HL-60 (cell line): ENCODE measurements around the gene PDGFD.

Source experiments
- DNase-seq, 2 experiments: peaks; one replicate each; pipeline ENCODE4 v3.0.0-alpha.2; 2010 to 2020; ENCODE audit warnings: low read depth in 1 of 2, low spot score in 1 of 2
- H3K27ac ChIP-seq: fragments of 250-450 bp; sonication (Bioruptor Pico); replicated peaks from 2 replicates; pipeline ENCODE4 v1.5.1; 2020; ENCODE audit warnings: mild to moderate bottlenecking, moderate library complexity
- H3K27me3 ChIP-seq: fragments of 250-450 bp; sonication (Bioruptor Pico); 2 replicates; pipeline ENCODE4 v1.5.1; 2021; ENCODE audit warnings: mild to moderate bottlenecking, moderate library complexity; ENCODE audit not compliant: insufficient read depth, poor library complexity, severe bottlenecking
- H3K4me3 ChIP-seq: replicated peaks from 2 replicates; pipeline ENCODE4 v1.5.1; 2011; ENCODE audit warnings: mild to moderate bottlenecking, control low read depth, low read length; ENCODE audit not compliant: insufficient read depth
- GABPA ChIP-seq: IDR thresholded peaks from 2 replicates; pipeline ENCODE4 v1.6.1; 2012; ENCODE audit warnings: low read depth
- POLR2AphosphoS5 ChIP-seq: IDR thresholded peaks from 2 replicates; pipeline ENCODE4 v1.6.1; 2012; ENCODE audit warnings: low read depth
- REST ChIP-seq: IDR thresholded peaks from 2 replicates; pipeline ENCODE4 v1.6.1; 2012; ENCODE audit warnings: low read depth; ENCODE audit not compliant: insufficient replicate concordance
- SPI1 ChIP-seq: IDR thresholded peaks from 2 replicates; pipeline ENCODE4 v1.6.1; 2012; ENCODE audit warnings: low read depth, mild to moderate bottlenecking, borderline replicate concordance
- TF ChIP-seq, protein P1 (sequence below): IDR thresholded peaks from one replicate; pipeline ENCODE4 v1.5.1; 2011; ENCODE audit warnings: low read length, control low read depth, inconsistent platforms; ENCODE audit not compliant: insufficient read depth

PDGFD gene

GRCh38 chr11:103968685-103969084, 195.3 kb downstream of the PDGFD start:
- no peak for TF ChIP-seq POLR2AphosphoS5
- TF ChIP-seq GABPA = no peak
- DNase-seq = no peak
- Histone ChIP-seq H3K27ac (no peak overlapping the region), H3K27me3 (no peaks in the 10 kb centered on the region), H3K4me3 (no peak overlapping the region)

DNA sequence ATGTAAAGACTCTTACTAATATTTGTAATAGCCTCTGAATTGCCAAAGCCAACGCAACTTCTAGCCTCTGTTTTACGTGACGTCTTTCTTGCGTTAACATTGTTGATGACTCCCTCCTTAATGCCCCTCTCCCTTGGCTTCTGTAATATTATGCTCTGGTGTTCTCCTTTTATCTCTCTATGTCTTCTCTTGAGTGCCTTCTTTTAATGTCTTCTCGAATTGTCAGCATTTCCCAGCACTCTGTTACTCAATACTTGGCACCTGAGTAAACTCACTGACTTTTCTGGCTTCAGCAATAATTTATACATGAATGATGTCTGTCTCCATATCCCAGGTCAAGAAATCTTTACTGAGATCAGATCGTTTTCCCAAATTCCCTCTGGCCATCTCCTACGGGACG, 196.0 kb downstream of the PDGFD start:
- Histone ChIP-seq H3K27me3 (no peaks in the 10 kb centered on the region), H3K4me3 (no peak overlapping the region), H3K27ac (no peak overlapping the region)
- DNase-seq = no peak
- no peak for TF ChIP-seq REST
- no peak for TF ChIP-seq GABPA

DNA sequence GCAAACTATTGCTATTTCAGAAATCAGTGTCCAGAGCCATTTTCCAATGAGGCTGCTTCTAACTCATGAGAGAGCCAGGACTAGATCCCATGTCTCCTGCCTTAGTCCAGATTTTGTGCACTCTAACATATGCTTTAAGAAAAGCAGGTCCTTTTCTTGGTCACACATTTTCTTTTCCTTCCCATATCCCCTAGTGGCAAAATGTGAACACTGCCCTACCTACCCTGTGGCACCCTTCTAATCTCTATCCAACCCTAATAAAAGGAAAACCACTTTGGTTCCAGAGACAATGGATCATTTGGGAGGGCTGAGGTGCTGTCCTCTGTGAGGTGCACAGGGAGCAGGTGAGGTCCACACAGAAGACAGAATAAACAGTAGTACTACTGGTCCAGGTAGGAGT, 199.6 kb downstream of the PDGFD start:
- Histone ChIP-seq H3K27me3 (no peaks in the 10 kb centered on the region), H3K27ac (no peak overlapping the region), H3K4me3 (no peak overlapping the region)
- TF ChIP-seq REST (no peak), SPI1 (no peak), POLR2AphosphoS5 (no peak), GABPA (no peak)
- TF ChIP-seq, protein P1, sequence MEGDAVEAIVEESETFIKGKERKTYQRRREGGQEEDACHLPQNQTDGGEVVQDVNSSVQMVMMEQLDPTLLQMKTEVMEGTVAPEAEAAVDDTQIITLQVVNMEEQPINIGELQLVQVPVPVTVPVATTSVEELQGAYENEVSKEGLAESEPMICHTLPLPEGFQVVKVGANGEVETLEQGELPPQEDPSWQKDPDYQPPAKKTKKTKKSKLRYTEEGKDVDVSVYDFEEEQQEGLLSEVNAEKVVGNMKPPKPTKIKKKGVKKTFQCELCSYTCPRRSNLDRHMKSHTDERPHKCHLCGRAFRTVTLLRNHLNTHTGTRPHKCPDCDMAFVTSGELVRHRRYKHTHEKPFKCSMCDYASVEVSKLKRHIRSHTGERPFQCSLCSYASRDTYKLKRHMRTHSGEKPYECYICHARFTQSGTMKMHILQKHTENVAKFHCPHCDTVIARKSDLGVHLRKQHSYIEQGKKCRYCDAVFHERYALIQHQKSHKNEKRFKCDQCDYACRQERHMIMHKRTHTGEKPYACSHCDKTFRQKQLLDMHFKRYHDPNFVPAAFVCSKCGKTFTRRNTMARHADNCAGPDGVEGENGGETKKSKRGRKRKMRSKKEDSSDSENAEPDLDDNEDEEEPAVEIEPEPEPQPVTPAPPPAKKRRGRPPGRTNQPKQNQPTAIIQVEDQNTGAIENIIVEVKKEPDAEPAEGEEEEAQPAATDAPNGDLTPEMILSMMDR = no peak
- no peak for DNase-seq

DNA sequence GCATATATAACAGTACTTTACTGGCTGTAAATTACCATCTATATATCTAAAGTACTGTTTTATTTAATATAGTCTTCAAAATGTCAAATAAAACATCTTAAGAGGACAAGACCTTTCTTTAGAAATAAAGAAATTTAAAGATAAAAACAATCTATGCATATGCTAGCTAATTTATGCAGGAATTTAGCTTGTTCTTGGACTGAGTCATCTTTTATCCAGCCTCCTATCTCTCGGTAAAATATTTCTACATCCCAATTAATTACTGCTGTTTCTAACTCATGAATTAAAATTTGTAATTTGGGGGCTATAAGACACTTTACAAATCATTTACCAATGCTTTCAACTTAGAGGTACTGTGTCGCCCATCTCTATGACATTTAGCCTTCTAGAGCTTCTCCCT, 200.3 kb downstream of the PDGFD start:
- H3K4me3 ChIP-seq = no peak overlapping the region
- TF ChIP-seq POLR2AphosphoS5 = no peak
- TF ChIP-seq SPI1 = no peak
- TF ChIP-seq, protein P1 = no peak
- no peak for TF ChIP-seq REST
- TF ChIP-seq GABPA = no peak
- no peaks in the 10 kb centered on the region for H3K27me3 ChIP-seq
- no peak overlapping the region for H3K27ac ChIP-seq
- DNase-seq = no peak
